B cell (primary cell): ENCODE measurements around the gene CDCA8. TPM values are rescaled to one million over a fixed set of nuclear protein-coding genes. Genes with fewer than 3 reads are reported as not detected.
A peak's percentile ranks its signal among the peaks of the same experiment; 100 is the strongest.

Experiments used
- ATAC-seq: fragments of 200-7000 bp; cut with Tn5 transposase; one replicate; pipeline ENCODE4 v1.10.0; 2021; ENCODE audit warnings: low read depth, mild to moderate bottlenecking, moderate number of reproducible peaks, moderate library complexity
- CTCF ChIA-PET: fragments of 350-600 bp; sonication (Branson Sonifier 250); formaldehyde crosslinking; loops from one replicate; lab custom pipeline; 2021; ENCODE audit warnings: antibody characterized with exemption, inconsistent platforms; lab: Charles Lee
- POLR2A ChIA-PET: fragments of 350-600 bp; sonication (Branson Sonifier 250); formaldehyde crosslinking; loops from one replicate; lab custom pipeline; 2021; ENCODE audit warnings: antibody characterized with exemption; lab: Charles Lee
- DNase-seq: peaks from one replicate; pipeline ENCODE4 v3.0.0; 2013
- H2AFZ ChIP-seq: 2 replicates; pipeline ENCODE4 v1.6.1; 2012; ENCODE audit warnings: mild to moderate bottlenecking, low read depth, low read length; ENCODE audit not compliant: insufficient read depth, poor library complexity, severe bottlenecking
- H3K27ac ChIP-seq, 2 donors: 1 replicate in 1 of 2; 2 replicates in 1 of 2; pipeline ENCODE4 v1.5.1; 2012 to 2013; ENCODE audit warnings: low read length in 2 of 2, mild to moderate bottlenecking in 2 of 2, moderate library complexity in 1 of 2
- H3K27me3 ChIP-seq, 4 experiments: fragments of 200-600 bp in 1 of 4; sonication (generic) in 1 of 4; replicated peaks in 1 of 4; 1 replicate in 2 of 4; 2 replicates in 2 of 4; pipeline versions ENCODE4 v1.6.1 to v1.7.0; 2013 to 2016; ENCODE audit warnings: low read length in 3 of 4, mild to moderate bottlenecking in 2 of 4, mixed read lengths in 1 of 4, moderate library complexity in 1 of 4; ENCODE audit not compliant: insufficient read depth in 4 of 4, control insufficient read depth in 3 of 4; ENCODE audit errors: control extremely low read depth in 1 of 4
- H3K36me3 ChIP-seq, 2 experiments: replicated peaks in 1 of 2; 1 replicate in 1 of 2; 2 replicates in 1 of 2; pipeline versions ENCODE4 v1.6.1 to v1.7.1; 2013; ENCODE audit warnings: low read length in 1 of 2; ENCODE audit not compliant: insufficient read depth in 2 of 2, control insufficient read depth in 1 of 2; ENCODE audit errors: control extremely low read depth in 1 of 2, extremely low read depth in 1 of 2
- H3K4me1 ChIP-seq, 2 donors: fragments of 200-600 bp in 1 of 2; sonication (generic) in 1 of 2; 1 replicate in 1 of 2; 2 replicates in 1 of 2; pipeline versions ENCODE4 v1.5.1 to v1.6.1; 2013 to 2017; ENCODE audit warnings: low read length in 2 of 2; ENCODE audit not compliant: control insufficient read depth in 2 of 2, insufficient read depth in 2 of 2
- H3K4me2 ChIP-seq: replicated peaks from 2 replicates; pipeline ENCODE3; 2012; ENCODE audit warnings: mild to moderate bottlenecking, low read depth, low read length; ENCODE audit not compliant: poor library complexity, severe bottlenecking
- H3K4me3 ChIP-seq, 5 experiments: fragments of 200-600 bp in 1 of 5; sonication (generic) in 1 of 5; 1 replicate in 3 of 5; 2 replicates in 2 of 5; pipeline versions ENCODE4 v1.5.1 to v1.7.0; 2011 to 2016; ENCODE audit warnings: low read length in 4 of 5, mild to moderate bottlenecking in 4 of 5, low read depth in 2 of 5, control low read depth in 1 of 5, moderate library complexity in 1 of 5; ENCODE audit not compliant: insufficient read depth in 1 of 5; ENCODE audit errors: control extremely low read depth in 1 of 5, extremely low read depth in 1 of 5
- H3K79me2 ChIP-seq: fragments of 200-600 bp; sonication (generic); one replicate; pipeline ENCODE4 v1.6.0; 2016; ENCODE audit warnings: low read length; ENCODE audit not compliant: control insufficient read depth, insufficient read depth
- H3K9ac ChIP-seq: fragments of 200-600 bp; sonication (generic); 2 replicates; pipeline ENCODE4 v1.6.1; 2017; ENCODE audit warnings: mild to moderate bottlenecking, low read length, moderate library complexity
- H3K9me3 ChIP-seq, 3 donors: one replicate each; pipeline versions ENCODE4 v1.6.1 to v1.7.1; 2013; ENCODE audit warnings: low read length in 2 of 3; ENCODE audit not compliant: control insufficient read depth in 2 of 3, insufficient read depth in 1 of 3; ENCODE audit errors: control extremely low read depth in 1 of 3
- H4K20me1 ChIP-seq: 2 replicates; pipeline ENCODE4 v1.6.0; 2012; ENCODE audit warnings: mild to moderate bottlenecking, low read length; ENCODE audit not compliant: insufficient read depth, control insufficient read depth, poor library complexity, severe bottlenecking
- H3K27ac Mint-ChIP-seq: one replicate; pipeline ENCODE4 v1.8.0; 2021; ENCODE audit warnings: mixed read lengths
- H3K27me3 Mint-ChIP-seq: one replicate; pipeline ENCODE4 v1.8.0; 2021; ENCODE audit warnings: mixed read lengths
- H3K4me1 Mint-ChIP-seq: one replicate; pipeline ENCODE4 v1.8.0; 2021; ENCODE audit warnings: mixed read lengths
- H3K4me3 Mint-ChIP-seq: one replicate; pipeline ENCODE4 v1.8.0; 2021; ENCODE audit warnings: mixed read lengths
- H3K9me3 Mint-ChIP-seq: one replicate; pipeline ENCODE4 v1.8.0; 2022; ENCODE audit warnings: mixed read lengths; ENCODE audit not compliant: insufficient read depth
- CTCF ChIP-seq: fragments of 200-600 bp; IDR thresholded peaks from one replicate; pipeline ENCODE4 v1.8.0; 2022; ENCODE audit warnings: antibody characterized with exemption, mild to moderate bottlenecking
- EZH2 ChIP-seq: IDR thresholded peaks from 2 replicates; pipeline ENCODE4 v1.6.1; 2012; ENCODE audit warnings: borderline replicate concordance, low read depth, mild to moderate bottlenecking, moderate library complexity, low read length; ENCODE audit not compliant: insufficient read depth, poor library complexity, severe bottlenecking
- WGBS: methylation state at CpG from one replicate; pipeline ENCODE4 v1.1.5; 2013; ENCODE audit warnings: missing lambda C conversion rate; ENCODE audit not compliant: insufficient coverage; 5-methylcytosine and 5-hydroxymethylcytosine counted together
- intact Hi-C: fragments of 100-400 bp; cut with micrococcal nuclease; formaldehyde crosslinking; loops from one replicate; pipeline ENCODE4 v1.10.0; 2022
- polyA plus RNA-seq: library from polyadenylated mRNA; depleted of rRNA; stranded (reverse); fragments of >200 nt; gene quantifications from 2 replicates; pipeline ENCODE4 v1.2.3, GENCODE V29; 2012
- total RNA-seq, 2 donors: library from RNA; stranded (reverse); fragments of 120-200 nt in 1 of 2; gene quantifications; 1 replicate in 1 of 2; 2 replicates in 1 of 2; pipeline versions ENCODE4 v1.2.3 to v1.2.4, GENCODE V29; 2013 to 2022

Gene CDCA8
- total and polyA plus RNA-seq, 2 donors (not counting 1 experiment from before 2014, with no cell fraction given) = 1.3 to 1.6 TPM

DNA sequence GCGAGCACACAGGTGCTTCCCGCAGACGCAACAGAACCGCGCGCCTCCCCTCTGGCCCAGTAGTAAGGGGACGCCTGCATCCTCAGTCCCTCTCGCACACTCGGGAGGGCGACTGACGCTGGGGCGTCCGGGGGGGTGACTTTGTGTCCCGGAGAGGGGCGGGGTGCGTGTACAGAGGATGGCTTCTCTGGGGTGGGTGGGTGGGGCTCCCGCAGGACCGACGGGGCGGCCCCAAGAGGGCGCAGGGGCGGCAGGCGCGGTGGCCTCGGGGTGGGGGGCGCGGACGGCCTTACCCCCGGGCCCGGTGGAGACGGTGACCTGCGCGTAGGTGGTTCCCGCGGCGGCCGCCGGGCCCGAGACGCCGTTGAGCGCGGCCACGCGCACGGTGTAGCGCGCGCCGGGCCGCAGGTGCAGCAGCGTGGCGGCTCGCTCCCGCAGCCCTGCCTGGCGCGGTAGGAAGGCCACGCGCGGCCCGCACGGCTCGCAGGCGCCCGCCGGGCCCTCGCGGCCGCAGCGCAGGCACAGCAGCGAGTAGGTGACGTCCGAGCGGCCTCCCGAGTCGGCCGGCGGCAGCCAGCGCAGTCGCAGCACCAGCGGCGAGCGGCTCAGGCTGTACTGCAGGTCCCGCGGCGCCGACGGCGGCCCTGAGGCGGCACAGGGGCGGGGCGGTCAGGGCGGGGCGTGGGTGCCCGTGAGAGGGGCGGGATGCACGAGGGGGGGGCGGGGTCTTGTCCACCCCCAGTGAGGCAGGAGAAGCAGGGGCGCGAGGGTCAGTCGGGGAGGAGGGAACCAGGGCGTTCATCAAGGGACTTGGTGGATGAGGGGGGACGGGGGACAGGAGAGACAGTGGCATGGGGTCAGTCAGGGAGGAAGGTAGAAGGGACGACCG lies 60.5 kb downstream of the CDCA8 start:
- peak overlapping the region; percentile 80 for H3K4me3 Mint-ChIP-seq
- no peaks in the 10 kb centered on the region for H3K9me3 Mint-ChIP-seq
- peak overlapping the region; percentile 38 for H2AFZ ChIP-seq
- no peak overlapping the region for H3K27ac ChIP-seq
- TF ChIP-seq EZH2 = no peak
- no peak for TF ChIP-seq CTCF
- H3K9ac ChIP-seq = peak overlapping the region; percentile 19
- H3K4me3 ChIP-seq = peak overlapping the region in 2 of 5 experiments; percentile 26 to 41
- ChIA-PET CTCF (no interaction called here), POLR2A (no interaction called here)
- peaks cover 6 to 18% of the 10 kb centered on the region in 2 donors for H3K4me1 ChIP-seq
- ATAC-seq (peak; percentile 56), DNase-seq (peak; percentile 49)
- 3% methylated on average over 86 of the region's 105 CpGs for WGBS
- H3K79me2 ChIP-seq = no peaks in the 10 kb centered on the region
- peak overlapping the region; percentile 71 for H3K4me2 ChIP-seq
- intact Hi-C loops = no loop called here
- H3K9me3 ChIP-seq = no peaks in the 10 kb centered on the region
- H3K27ac Mint-ChIP-seq = no peak overlapping the region
- peaks cover 26% of the 10 kb centered on the region for H3K27me3 Mint-ChIP-seq
- H3K4me1 Mint-ChIP-seq = peaks cover 12% of the 10 kb centered on the region
- no peaks in the 10 kb centered on the region for H4K20me1 ChIP-seq
- no peaks in the 10 kb centered on the region for H3K36me3 ChIP-seq
- peaks cover 0 to 40% (median 16%) of the 10 kb centered on the region in 4 experiments for H3K27me3 ChIP-seq
